HEK293T (cell line): ENCODE measurements around the gene SLC37A1.
A peak's percentile ranks its signal among the peaks of the same experiment; 100 is the strongest.
"Not testable (repeated sequence)": the region's sequence is repeated elsewhere in the genome, so short reads cannot be mapped to it uniquely, and the experiment has no call there.

ENCODE experiments used
- CTCF ChIA-PET: fragments of 350-600 bp; formaldehyde crosslinking; extraction: SDS; loops from one replicate; lab custom pipeline; 2021; ENCODE audit warnings: antibody characterized with exemption, inconsistent platforms; lab: Yijun Ruan, JAX
- POLR2A ChIA-PET: fragments of 350-600 bp; formaldehyde crosslinking; extraction: SDS; loops from one replicate; lab custom pipeline; 2020; ENCODE audit warnings: antibody characterized with exemption, inconsistent platforms; lab: Yijun Ruan, JAX
- DNase-seq: peaks from one replicate; pipeline ENCODE4 v3.0.0; 2012; ENCODE audit warnings: mixed read lengths; ENCODE audit errors: extremely low spot score
- ARNT ChIP-seq: fragments of 450-650 bp; IDR thresholded peaks from 2 replicates; pipeline ENCODE4 v1.6.1; 2017; ENCODE audit warnings: mild to moderate bottlenecking
- BHLHE40 ChIP-seq: fragments of 450-650 bp; IDR thresholded peaks from 2 replicates; pipeline ENCODE4 v1.6.1; 2016; ENCODE audit warnings: mild to moderate bottlenecking, moderate library complexity, borderline replicate concordance
- CTBP1 ChIP-seq: fragments of 450-650 bp; IDR thresholded peaks from 2 replicates; pipeline ENCODE4 v1.6.1; 2016; ENCODE audit warnings: borderline replicate concordance
- ELF4 ChIP-seq: fragments of 450-650 bp; IDR thresholded peaks from 2 replicates; pipeline ENCODE4 v1.6.1; 2017; ENCODE audit warnings: antibody characterized with exemption
- FOXA1 ChIP-seq: fragments of 450-650 bp; IDR thresholded peaks from 2 replicates; pipeline ENCODE4 v1.6.1; 2016; ENCODE audit warnings: mild to moderate bottlenecking
- FOXK2 ChIP-seq: fragments of 450-650 bp; IDR thresholded peaks from 2 replicates; pipeline ENCODE4 v1.6.1; 2016; ENCODE audit warnings: mild to moderate bottlenecking
- FOXM1 ChIP-seq: fragments of 450-650 bp; IDR thresholded peaks from 2 replicates; pipeline ENCODE4 v1.6.1; 2017; ENCODE audit warnings: mild to moderate bottlenecking, borderline replicate concordance
- HDGF ChIP-seq: fragments of 450-650 bp; IDR thresholded peaks from 2 replicates; pipeline ENCODE4 v1.6.1; 2017; ENCODE audit warnings: antibody characterized with exemption, borderline replicate concordance
- L3MBTL2 ChIP-seq: fragments of 450-650 bp; conservative IDR thresholded peaks from 2 replicates; pipeline ENCODE4 v1.6.1; 2016; ENCODE audit warnings: mild to moderate bottlenecking
- LEF1 ChIP-seq: fragments of 450-650 bp; IDR thresholded peaks from 2 replicates; pipeline ENCODE4 v1.6.1; 2017; ENCODE audit warnings: mild to moderate bottlenecking, borderline replicate concordance
- NFRKB ChIP-seq: fragments of 450-650 bp; IDR thresholded peaks from 2 replicates; pipeline ENCODE4 v1.6.1; 2016; ENCODE audit warnings: mild to moderate bottlenecking, moderate library complexity
- SP1 ChIP-seq: fragments of 450-650 bp; IDR thresholded peaks from 2 replicates; pipeline ENCODE4 v1.6.1; 2017
- SUZ12 ChIP-seq: fragments of 450-650 bp; IDR thresholded peaks from 2 replicates; pipeline ENCODE4 v1.6.1; 2016; ENCODE audit warnings: mild to moderate bottlenecking
- TARDBP ChIP-seq: fragments of 450-650 bp; IDR thresholded peaks from 2 replicates; pipeline ENCODE4 v1.6.1; 2016
- ZNF384 ChIP-seq: fragments of 450-650 bp; IDR thresholded peaks from 2 replicates; pipeline ENCODE4 v1.6.1; 2016
- TF ChIP-seq, protein P1 (sequence below): fragments of 450-650 bp; IDR thresholded peaks from 2 replicates; pipeline ENCODE4 v1.6.1; 2016

The SLC37A1 gene

DNA sequence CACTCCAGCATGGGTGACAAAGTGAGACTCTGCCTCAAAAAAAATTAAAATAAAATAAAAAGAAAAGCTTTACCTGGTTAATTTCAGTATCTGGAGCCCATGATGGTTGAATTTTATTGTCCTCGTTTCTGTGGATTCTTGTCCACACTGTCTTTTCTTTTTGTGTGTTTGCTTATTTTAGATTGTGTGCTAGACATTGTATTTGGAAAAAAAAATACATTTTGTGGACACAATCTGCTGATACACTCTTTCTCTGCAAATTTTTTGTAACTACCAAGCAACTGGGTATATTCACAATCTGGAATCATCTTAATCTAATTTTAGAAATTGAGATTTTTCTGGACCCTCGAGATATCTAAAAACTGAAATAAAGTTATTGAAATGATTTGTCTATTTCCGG is 98.2 kb downstream of the SLC37A1 start:
- CTCF ChIA-PET, result no interaction called here
- POLR2A ChIA-PET, result no interaction called here
- DNase-seq, result no peak
- TF ChIP-seq, protein P1, sequence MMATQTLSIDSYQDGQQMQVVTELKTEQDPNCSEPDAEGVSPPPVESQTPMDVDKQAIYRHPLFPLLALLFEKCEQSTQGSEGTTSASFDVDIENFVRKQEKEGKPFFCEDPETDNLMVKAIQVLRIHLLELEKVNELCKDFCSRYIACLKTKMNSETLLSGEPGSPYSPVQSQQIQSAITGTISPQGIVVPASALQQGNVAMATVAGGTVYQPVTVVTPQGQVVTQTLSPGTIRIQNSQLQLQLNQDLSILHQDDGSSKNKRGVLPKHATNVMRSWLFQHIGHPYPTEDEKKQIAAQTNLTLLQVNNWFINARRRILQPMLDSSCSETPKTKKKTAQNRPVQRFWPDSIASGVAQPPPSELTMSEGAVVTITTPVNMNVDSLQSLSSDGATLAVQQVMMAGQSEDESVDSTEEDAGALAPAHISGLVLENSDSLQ, result no peak
- TF ChIP-seq FOXK2 (no peak), ZNF384 (no peak), NFRKB (no peak), ARNT (no peak), L3MBTL2 (no peak), FOXM1 (no peak), SP1 (no peak)

DNA sequence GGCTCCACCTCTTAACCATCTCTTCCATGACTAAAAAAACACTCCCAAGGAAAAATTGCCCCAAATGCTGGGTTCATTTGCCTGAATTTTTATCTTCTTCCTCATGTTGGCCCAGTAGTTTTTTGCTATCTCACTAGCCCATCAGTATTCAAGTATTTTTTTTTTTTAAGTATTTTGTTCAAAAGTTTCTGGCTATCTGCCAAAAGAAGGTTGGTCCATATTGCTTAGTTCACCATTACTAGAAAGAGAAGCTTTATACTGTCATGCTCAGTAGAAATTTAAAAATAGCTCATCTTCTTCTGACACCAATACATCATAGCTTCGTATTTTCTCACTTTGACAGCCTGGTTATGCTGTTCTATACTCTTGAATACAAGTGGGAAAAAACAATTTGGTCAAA is 98.7 kb downstream of the SLC37A1 start:
- ChIA-PET POLR2A (no interaction called here), CTCF (no interaction called here)

DNA sequence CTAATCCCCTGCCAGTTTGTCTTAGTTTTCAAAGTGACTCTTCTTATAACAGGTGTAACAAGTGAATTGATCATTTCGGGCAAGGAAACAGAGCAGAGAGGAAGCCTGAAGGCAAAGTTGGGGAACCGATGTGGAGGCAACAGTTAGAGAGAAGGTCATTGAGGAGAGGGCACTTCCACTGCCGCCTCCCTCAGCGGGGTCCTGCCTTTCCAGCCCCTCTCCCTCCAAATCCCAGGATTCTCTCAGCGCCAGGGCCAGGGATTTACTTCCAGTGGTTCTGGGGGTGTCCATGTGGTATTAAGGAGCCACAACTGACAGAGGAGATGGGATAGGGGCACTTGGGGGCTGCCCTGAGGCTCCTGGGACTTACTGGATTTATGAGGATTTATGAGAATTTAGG is 100.1 kb downstream of the SLC37A1 start:
- POLR2A ChIA-PET, result no interaction called here
- CTCF ChIA-PET, result no interaction called here
- no peak for DNase-seq
- no peak for TF ChIP-seq LEF1
- TF ChIP-seq TARDBP, result no peak
- TF ChIP-seq BHLHE40, result no peak
- TF ChIP-seq SUZ12, result no peak
- no peak for TF ChIP-seq HDGF

More for the DNA sequence above, 98.7 kb downstream of the SLC37A1 start:
- no peak for TF ChIP-seq SP1
- TF ChIP-seq FOXK2, result no peak
- no peak for TF ChIP-seq NFRKB
- TF ChIP-seq L3MBTL2, result no peak
- TF ChIP-seq ARNT, result no peak
- TF ChIP-seq FOXM1, result no peak
- TF ChIP-seq, protein P1, result no peak
- TF ChIP-seq HDGF, result no peak
- no peak for DNase-seq

- CTCF ChIA-PET, result no interaction called here
- POLR2A ChIA-PET, result no interaction called here
- DNase-seq, result no peak
- TF ChIP-seq, protein P1, result no peak
- TF ChIP-seq ELF4 (no peak), FOXK2 (no peak), HDGF (no peak), L3MBTL2 (no peak), LEF1 (no peak), SP1 (no peak), CTBP1 (no peak), SUZ12 (no peak), ARNT (no peak)
Measured at GRCh38 chr21:42614396-42614795, 100.7 kb downstream of the SLC37A1 start.

- no peak for TF ChIP-seq LEF1
- TF ChIP-seq HDGF, result no peak
- TF ChIP-seq SUZ12, result no peak
- TF ChIP-seq BHLHE40, result no peak
- TF ChIP-seq, protein P1, result no peak
- no peak for TF ChIP-seq TARDBP
- TF ChIP-seq ARNT, result no peak
- TF ChIP-seq FOXK2, result no peak
- TF ChIP-seq NFRKB, result no peak
- no peak for TF ChIP-seq ELF4
- no peak for TF ChIP-seq FOXM1
- TF ChIP-seq L3MBTL2, result no peak
- no peak for TF ChIP-seq FOXA1
- TF ChIP-seq CTBP1, result no peak
- TF ChIP-seq ZNF384, result no peak
- no peak for TF ChIP-seq SP1
- peak; percentile 39 for DNase-seq
- ChIA-PET CTCF (no interaction called here), POLR2A (no interaction called here)
Measured at GRCh38 chr21:42614811-42615351, 101.2 kb downstream of the SLC37A1 start.

GRCh38 chr21:42615377-42615776 is 101.7 kb downstream of the SLC37A1 start:
- DNase-seq, CTCF ChIA-PET, POLR2A ChIA-PET: not testable (repeated sequence)

DNA sequence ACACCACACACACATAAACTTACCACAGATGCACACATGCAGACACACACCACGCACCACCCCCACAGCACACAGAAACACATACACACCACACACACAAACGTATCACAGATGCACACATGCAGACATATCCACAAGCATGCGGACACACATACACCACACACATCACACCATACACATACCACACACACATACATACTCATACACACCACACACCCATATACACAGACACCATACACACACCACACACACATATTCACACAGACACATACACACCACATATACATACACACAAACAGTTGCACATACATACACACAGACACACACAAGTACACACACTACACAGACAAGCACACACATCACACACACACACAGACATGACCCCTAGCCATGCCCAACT is 102.3 kb downstream of the SLC37A1 start:
- TF ChIP-seq TARDBP, result 0 out of 2 replicates have a peak, but pooled peaks have one; percentile 46
- TF ChIP-seq, protein P1, result no peak
- DNase-seq, result no peak
- ChIA-PET CTCF (no interaction called here), POLR2A (no interaction called here)
